HepG2 (cell line): ENCODE results near the gene LIPT1. TPM values are rescaled to one million over a fixed set of nuclear protein-coding genes. Genes with fewer than 3 reads are reported as not detected.

Source experiments
- CERS6 ChIP-seq: sonication (generic); formaldehyde crosslinking; IDR thresholded peaks from 2 replicates; pipeline ENCODE4 v1.5.0; 2020; ENCODE audit warnings: missing genetic modification reagents
- MTERF4 ChIP-seq: sonication (generic); formaldehyde crosslinking; IDR thresholded peaks from 2 replicates; pipeline ENCODE4 v1.8.0; 2023; ENCODE audit warnings: mild to moderate bottlenecking, missing genetic modification reagents
- NR3C1 ChIP-seq: sonication (generic); formaldehyde crosslinking; IDR thresholded peaks from 2 replicates; pipeline ENCODE4 v1.4.0; 2020; ENCODE audit warnings: missing genetic modification reagents
- SATB2 ChIP-seq: sonication (generic); formaldehyde crosslinking; IDR thresholded peaks from 2 replicates; pipeline ENCODE4 v1.5.0; 2020; ENCODE audit warnings: missing genetic modification reagents
- SMC3 ChIP-seq: IDR thresholded peaks from 2 replicates; pipeline ENCODE4 v1.6.1; 2011; ENCODE audit warnings: low read length, improper control_type of control experiment
- SRF ChIP-seq: IDR thresholded peaks from 2 replicates; pipeline ENCODE4 v1.6.1; 2011; ENCODE audit warnings: mild to moderate bottlenecking, low read depth, low read length, moderate library complexity
- TAF15 ChIP-seq: fragments of 200-400 bp; formaldehyde crosslinking; IDR thresholded peaks from one replicate; pipeline ENCODE4 v1.6.1; 2018; ENCODE audit warnings: mild to moderate bottlenecking, low read depth, low read length; ENCODE audit not compliant: poor library complexity, severe bottlenecking
- THRA ChIP-seq: sonication (generic); formaldehyde crosslinking; IDR thresholded peaks from 2 replicates; pipeline ENCODE4 v1.4.0; 2020; ENCODE audit warnings: missing genetic modification reagents, borderline replicate concordance
- ZBTB43 ChIP-seq: sonication (generic); formaldehyde crosslinking; conservative IDR thresholded peaks from 2 replicates; pipeline ENCODE4 v1.4.0; 2020; ENCODE audit warnings: missing genetic modification reagents
- ZFP36L2 ChIP-seq: sonication (generic); formaldehyde crosslinking; IDR thresholded peaks from 2 replicates; pipeline ENCODE4 v1.4.0; 2020; ENCODE audit warnings: missing genetic modification reagents
- ZNF350 ChIP-seq: sonication (generic); formaldehyde crosslinking; IDR thresholded peaks from 2 replicates; pipeline ENCODE4 v1.4.0; 2020; ENCODE audit warnings: mild to moderate bottlenecking, low read depth, missing genetic modification reagents, borderline replicate concordance
- ZNF577 ChIP-seq: sonication (generic); formaldehyde crosslinking; IDR thresholded peaks from 2 replicates; pipeline ENCODE4 v1.4.0; 2020; ENCODE audit warnings: mild to moderate bottlenecking, low read depth, missing genetic modification reagents, borderline replicate concordance
- ZNF674 ChIP-seq: sonication (generic); formaldehyde crosslinking; IDR thresholded peaks from 2 replicates; pipeline ENCODE4 v1.5.0; 2020; ENCODE audit warnings: low read depth, mild to moderate bottlenecking, missing genetic modification reagents
- ZNF687 ChIP-seq: sonication (generic); formaldehyde crosslinking; IDR thresholded peaks from 2 replicates; pipeline ENCODE4 v1.5.1; 2020; ENCODE audit warnings: mild to moderate bottlenecking, missing genetic modification reagents, moderate library complexity
- ZNF768 ChIP-seq: sonication (generic); formaldehyde crosslinking; IDR thresholded peaks from 2 replicates; pipeline ENCODE4 v1.4.0; 2020; ENCODE audit warnings: missing genetic modification reagents
- ZNF816 ChIP-seq: sonication (generic); formaldehyde crosslinking; IDR thresholded peaks from 2 replicates; pipeline ENCODE4 v1.8.0; 2022; ENCODE audit warnings: missing genetic modification reagents, mild to moderate bottlenecking, borderline replicate concordance
- polyA plus RNA-seq, 8 experiments: library from polyadenylated mRNA; depleted of rRNA in 3 of 8; stranded (reverse) in 7 of 8; unstranded in 1 of 8; fragments of >200 nt; fragmentation: Illumina TruSeq in 4 of 8; extraction: Trizol in 4 of 8; gene quantifications; 2 replicates each; pipeline versions ENCODE4 v1.2.1 to v1.2.3, GENCODE V29; 2011 to 2016; ENCODE audit warnings: low read depth in 4 of 8, missing spikeins in 1 of 8, mixed read lengths in 1 of 8; ENCODE audit not compliant: insufficient read depth in 1 of 8
- total RNA-seq, 5 experiments: library from RNA; depleted of rRNA; stranded (reverse); fragments of >200 nt; fragmentation: Illumina TruSeq; extraction: Trizol; gene quantifications; 2 replicates each; pipeline ENCODE4 v1.2.3, GENCODE V29; 2016; ENCODE audit warnings: low read depth in 1 of 5

Gene LIPT1
- total and polyA plus RNA-seq, 2 of the 13 experiments (the other 11 are each of a cell fraction or from before 2014, with no cell fraction given), result 8.0 to 9.6 TPM

GRCh38 chr2:99141110-99142108 lies 13.4 kb upstream of the LIPT1 start, which contains the start of gene C2orf15 (continued):
- TF ChIP-seq NR3C1 (no peak), CERS6 (CRISPR knock-in tag) (no peak), ZNF350 (CRISPR knock-in tag) (peak; percentile 90; the same call in 1 of the 2 replicates), MTERF4 (CRISPR knock-in tag) (peak; percentile 4; the same call in 1 of the 2 replicates), ZNF687 (CRISPR knock-in tag) (peak; percentile 96), ZNF768 (CRISPR knock-in tag) (0 out of 2 replicates have a peak, but pooled peaks have one; percentile 1), ZNF674 (CRISPR knock-in tag) (no peak; the same call in 1 of the 2 replicates), THRA (0 out of 2 replicates have a peak, but pooled peaks have one; percentile 33), SATB2 (CRISPR knock-in tag) (no peak; the same call in 1 of the 2 replicates), SRF (no peak), ZBTB43 (CRISPR knock-in tag) (peak; percentile 88), ZFP36L2 (CRISPR knock-in tag) (peak; percentile 2), ZNF816 (CRISPR knock-in tag) (no peak), TAF15 (peak; percentile 46), SMC3 (no peak), ZNF577 (CRISPR knock-in tag) (no peak)
